NCI-H2171 (cell line): ENCODE measurements around the gene TCF12.

Experiments
- DNase-seq: peaks from one replicate; lab custom pipeline; 2025; lab: John Stamatoyannopoulos, UW

Gene TCF12

GRCh38 chr15:57298843-57299550 is 380.6 kb downstream of the TCF12 start:
- peak; percentile 87 for DNase-seq

GRCh38 chr15:57301307-57301706 is 382.9 kb downstream of the TCF12 start:
- no peak for DNase-seq

GRCh38 chr15:57302640-57303257 is 384.3 kb downstream of the TCF12 start:
- DNase-seq, result no peak

- DNase-seq, result no peak
Measured at GRCh38 chr15:57305009-57305408, 386.6 kb downstream of the TCF12 start.

GRCh38 chr15:57306161-57306943 is 387.9 kb downstream of the TCF12 start:
- DNase-seq, result peak; percentile 61

GRCh38 chr15:57306944-57307411 is 388.5 kb downstream of the TCF12 start:
- DNase-seq, result no peak

GRCh38 chr15:57307527-57308169 is 389.2 kb downstream of the TCF12 start:
- no peak for DNase-seq

GRCh38 chr15:57308170-57308545 is 389.7 kb downstream of the TCF12 start:
- DNase-seq, result no peak

GRCh38 chr15:57309856-57310760 is 391.7 kb downstream of the TCF12 start:
- no peak for DNase-seq

- DNase-seq, result no peak
Measured at GRCh38 chr15:57310876-57311275, 392.4 kb downstream of the TCF12 start.

- no peak for DNase-seq
Measured at GRCh38 chr15:57312006-57312317, 393.5 kb downstream of the TCF12 start.

GRCh38 chr15:57312318-57313133 is 394.1 kb downstream of the TCF12 start:
- DNase-seq, result no peak

GRCh38 chr15:57313134-57313483 is 394.7 kb downstream of the TCF12 start:
- no peak for DNase-seq

- DNase-seq, result no peak
Measured at GRCh38 chr15:57314221-57314620, 395.8 kb downstream of the TCF12 start.

- DNase-seq, result no peak
Measured at GRCh38 chr15:57316451-57316850, 398.0 kb downstream of the TCF12 start.

GRCh38 chr15:57319226-57319918 is 400.9 kb downstream of the TCF12 start:
- peak; percentile 94 for DNase-seq

GRCh38 chr15:57319919-57320560 is 401.6 kb downstream of the TCF12 start:
- DNase-seq, result peak; percentile 56

GRCh38 chr15:57320631-57321220 is 402.3 kb downstream of the TCF12 start:
- no peak for DNase-seq

- DNase-seq, result no peak
Measured at GRCh38 chr15:57321485-57321884, 403.0 kb downstream of the TCF12 start.
